Fibroblast of skin of back (primary cell): Measurements from ENCODE around the gene KIAA0825.
A peak's percentile ranks its signal among the peaks of the same experiment; 100 is the strongest.
"Not testable (repeated sequence)": the region's sequence is repeated elsewhere in the genome, so short reads cannot be mapped to it uniquely, and the experiment has no call there.

Experiments
- DNase-seq: peaks from one replicate; pipeline ENCODE4 v3.0.0-alpha.2; 2013

Gene KIAA0825

DNA sequence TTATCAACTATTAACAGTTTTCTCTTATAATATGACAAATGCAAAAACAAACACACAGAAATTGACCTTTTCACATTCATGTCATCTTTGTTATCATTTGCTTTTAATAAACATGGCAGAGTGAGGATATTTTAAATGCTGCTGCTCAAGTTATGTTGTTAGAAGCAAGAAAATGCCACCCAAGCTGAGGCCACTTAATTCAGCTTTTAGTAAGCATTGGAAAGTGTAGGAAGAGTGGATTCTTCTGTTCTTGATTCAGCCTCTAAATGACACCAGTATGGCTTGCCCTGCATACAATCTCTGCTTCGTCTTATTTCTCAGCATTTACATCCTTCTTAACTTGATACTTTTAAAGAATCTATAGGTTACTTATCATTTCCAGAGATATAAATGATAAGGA is 456.6 kb downstream of the KIAA0825 start:
- DNase-seq, result no peak

DNA sequence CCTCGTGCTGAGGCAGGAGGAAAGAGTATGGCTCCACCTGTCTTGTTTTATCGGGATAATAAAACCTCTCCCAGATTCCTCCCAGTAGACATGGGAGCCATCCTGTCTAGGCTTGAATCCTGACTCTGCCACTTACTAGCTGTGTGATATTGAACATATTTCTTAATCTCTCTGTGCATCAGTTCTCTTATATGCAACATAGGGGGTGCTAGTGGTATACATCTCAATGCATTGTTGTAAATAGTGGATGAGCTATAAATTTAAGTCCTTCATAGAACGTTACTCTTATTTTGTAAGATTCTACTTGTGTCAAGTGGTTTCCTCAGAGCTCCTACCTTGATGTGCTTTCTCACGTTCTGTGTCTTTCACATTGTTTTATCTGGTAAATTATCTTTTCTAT is 459.3 kb downstream of the KIAA0825 start:
- DNase-seq, result no peak

DNA sequence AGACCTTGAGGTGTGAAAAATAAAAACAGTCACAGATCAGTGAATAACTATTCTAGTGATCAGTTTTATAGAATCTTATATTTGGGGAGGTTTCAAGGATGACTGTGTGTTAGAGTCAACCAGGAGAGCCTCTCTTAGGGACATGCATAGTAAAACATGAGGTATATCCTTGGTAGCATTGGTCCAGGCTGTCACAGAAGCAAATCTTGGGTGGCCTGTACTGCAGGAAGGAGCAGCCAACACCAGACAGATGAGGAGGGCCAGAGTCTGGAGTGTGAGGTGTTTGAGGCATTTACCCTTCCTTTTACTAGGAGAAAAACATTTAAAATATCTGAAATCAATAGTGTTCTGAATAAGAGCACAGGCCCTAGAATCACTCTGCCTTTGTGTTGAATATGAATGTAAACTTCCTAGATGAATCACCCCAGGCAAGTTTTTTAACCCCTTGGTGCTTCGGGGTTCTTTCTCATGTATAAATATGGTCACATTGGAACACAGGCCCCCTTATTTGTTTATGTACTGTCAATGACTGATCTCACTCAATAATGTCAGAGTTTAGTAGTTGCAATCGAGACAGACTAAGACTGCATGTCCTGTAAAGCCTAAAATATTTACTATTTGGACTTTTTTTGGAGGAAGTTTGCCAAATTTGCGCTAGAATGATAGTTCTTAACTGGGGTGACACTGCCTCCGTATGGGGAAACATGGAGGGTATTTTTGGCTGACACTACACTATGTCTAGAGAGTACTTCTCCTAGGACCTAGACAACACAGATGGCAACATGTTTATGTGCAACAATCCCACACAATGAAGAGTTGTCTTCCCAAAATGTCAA is 460.5 kb downstream of the KIAA0825 start:
- DNase-seq, result no peak

DNA sequence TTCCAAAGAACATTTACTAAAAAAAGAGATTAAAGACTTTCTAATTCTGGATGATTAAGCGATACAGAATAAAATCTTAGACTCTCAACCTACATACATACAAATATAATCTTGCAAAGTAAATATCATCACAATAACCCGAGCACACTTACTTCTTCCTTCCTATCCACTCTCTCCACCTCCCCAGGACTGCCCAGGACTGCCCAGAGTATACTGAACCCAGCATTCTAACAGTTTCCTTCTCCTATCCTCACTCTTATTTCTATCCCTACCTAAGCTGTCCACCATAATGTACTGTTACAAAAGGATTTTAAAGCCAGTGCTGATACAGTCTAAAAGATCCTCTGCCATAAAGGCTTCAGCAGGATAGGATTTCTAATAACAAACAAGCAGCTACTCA is 463.7 kb downstream of the KIAA0825 start:
- DNase-seq, result no peak

DNA sequence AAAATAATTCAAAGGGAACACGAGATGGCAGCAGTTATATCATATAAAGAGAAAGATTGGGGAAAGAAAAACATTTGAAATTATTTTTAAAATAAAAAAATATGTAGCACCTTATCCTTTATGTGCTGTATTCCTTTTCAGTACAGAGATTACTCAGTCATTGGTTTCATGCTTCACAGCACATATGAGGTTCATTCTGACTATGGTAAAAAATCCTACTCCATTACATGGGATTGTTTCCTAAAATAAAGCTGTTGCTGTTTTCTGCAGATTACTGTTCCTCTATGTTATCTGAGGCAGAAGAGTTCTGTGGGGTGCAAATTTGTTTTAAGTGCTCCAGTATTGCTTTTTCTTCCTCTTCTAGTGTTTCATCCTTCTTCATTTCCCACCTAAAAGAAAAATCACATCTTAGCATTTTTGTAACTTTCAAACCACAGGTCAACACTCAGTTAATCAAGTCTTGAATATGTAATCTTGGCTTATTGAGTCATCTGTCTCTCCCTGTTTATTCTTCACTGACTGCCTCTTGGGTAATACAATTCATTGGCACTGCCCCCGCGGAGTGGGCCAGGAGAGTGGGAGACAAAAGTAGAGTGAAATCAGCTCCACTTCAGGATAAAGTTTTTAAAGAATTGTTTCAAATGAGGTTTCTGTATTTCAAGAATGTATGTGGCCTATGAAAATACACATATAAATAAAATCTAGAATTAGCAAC is 464.5 kb downstream of the KIAA0825 start:
- no peak for DNase-seq

DNA sequence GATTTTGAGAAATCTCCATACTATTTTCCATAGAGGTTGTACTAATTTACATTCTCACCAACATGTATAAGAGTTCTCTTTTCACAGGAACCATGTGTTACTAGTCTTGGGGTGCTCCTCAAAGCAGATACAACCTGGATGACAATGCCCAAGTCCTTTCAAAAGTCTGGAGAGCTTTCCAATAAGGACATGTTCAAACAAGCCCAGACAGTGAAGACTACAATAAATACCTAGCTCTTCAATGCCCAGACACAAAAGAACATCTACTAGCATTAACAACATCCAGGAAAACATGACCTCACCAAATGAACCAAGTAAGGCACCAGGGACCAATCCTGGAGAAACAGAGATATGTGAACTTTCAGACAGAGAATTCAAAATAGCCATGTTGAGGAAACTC is 474.8 kb downstream of the KIAA0825 start:
- DNase-seq, result not testable (repeated sequence)

DNA sequence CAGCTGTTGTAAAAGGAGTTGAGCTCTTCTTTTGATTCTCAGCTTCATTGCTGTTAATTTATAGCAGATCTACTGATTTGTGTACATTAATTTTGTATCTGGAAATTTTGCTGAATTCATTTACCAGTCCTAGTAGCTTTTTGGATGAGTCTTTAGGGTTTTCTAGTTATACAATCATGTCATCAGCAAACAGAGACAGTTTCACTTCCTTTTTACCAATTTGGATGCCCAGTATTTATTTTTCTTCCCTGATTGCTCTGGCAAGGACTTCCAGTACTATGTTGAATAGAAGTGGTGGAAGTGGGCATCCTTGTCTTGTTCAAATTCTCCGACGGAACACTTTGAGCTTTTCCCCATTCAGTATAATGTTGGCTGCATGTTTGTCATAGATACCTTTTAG is 478.1 kb downstream of the KIAA0825 start:
- DNase-seq, result no peak

DNA sequence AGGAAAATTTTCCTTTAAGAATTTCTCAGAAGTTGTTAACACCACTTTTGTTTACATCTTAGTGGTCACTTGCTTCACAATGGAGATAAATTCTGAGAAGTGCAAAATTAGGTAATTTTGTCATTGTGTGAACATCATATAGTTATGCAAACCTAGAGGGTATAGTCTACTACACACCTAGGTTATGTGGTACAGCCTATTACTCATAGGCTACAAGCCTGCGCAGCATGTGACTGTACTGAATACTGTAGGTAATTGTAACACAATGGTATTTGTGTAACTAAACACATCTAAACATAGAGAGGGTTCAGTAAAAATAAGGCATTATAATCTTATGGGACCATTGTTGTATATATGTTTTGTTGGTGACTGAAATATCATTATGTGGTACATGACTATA is 488.3 kb downstream of the KIAA0825 start:
- no peak for DNase-seq

DNA sequence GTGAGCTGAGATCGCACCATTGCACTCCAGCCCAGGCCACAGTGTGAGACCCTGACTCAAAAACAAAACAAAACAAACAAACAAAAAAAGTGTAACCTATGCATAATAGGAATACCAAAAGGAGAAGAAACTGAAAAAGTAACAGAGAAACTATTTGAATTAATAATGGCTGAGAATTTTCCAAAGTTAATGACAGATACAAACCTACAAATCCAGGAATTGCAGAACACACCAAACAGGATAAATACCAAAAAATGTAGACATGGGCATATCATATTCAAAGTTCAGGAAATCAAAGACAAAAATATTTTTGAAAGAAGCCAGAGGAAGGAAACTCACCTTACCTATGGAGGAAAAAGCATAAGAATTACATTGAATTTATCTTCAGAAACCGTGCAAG is 493.3 kb downstream of the KIAA0825 start:
- no peak for DNase-seq

DNA sequence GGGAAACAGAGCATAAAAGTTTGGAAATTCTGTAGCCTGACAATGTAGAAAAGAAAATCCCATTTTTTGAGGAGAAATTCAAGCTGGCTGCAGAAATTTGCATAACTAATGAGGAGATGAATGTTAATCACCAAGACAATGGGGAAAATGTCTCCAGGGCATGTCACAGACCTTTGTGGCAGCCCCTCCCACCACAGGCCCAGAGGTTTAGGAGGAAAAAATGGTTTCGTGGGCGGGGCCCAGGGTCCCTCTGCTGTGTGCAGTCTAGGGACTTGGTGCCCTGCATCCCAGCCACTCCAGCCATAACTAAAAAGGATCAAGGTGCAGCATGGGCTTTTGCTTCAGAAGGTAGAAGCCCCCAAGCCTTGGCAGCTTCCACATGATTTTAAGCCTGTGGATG is 502.1 kb downstream of the KIAA0825 start:
- DNase-seq, result not testable (repeated sequence)

DNA sequence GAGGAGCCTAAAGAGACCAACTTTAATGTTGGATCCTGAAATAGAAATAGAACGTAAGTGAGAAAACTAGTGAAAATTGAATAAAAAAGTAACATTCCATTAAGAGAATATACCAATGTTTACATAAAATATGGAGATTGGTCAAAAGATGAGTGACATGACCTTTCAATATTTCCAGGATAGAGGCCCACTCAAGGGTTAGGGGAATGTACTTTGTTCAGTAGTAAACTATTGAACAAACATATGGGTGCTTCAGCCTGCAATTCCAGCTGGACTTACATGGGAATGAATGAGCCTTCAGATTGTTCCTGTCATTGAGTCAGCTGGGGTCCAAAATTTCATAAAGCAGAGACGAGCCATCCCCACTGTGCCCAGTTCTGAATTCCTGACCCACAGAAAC is 505.3 kb downstream of the KIAA0825 start:
- DNase-seq, result no peak

DNA sequence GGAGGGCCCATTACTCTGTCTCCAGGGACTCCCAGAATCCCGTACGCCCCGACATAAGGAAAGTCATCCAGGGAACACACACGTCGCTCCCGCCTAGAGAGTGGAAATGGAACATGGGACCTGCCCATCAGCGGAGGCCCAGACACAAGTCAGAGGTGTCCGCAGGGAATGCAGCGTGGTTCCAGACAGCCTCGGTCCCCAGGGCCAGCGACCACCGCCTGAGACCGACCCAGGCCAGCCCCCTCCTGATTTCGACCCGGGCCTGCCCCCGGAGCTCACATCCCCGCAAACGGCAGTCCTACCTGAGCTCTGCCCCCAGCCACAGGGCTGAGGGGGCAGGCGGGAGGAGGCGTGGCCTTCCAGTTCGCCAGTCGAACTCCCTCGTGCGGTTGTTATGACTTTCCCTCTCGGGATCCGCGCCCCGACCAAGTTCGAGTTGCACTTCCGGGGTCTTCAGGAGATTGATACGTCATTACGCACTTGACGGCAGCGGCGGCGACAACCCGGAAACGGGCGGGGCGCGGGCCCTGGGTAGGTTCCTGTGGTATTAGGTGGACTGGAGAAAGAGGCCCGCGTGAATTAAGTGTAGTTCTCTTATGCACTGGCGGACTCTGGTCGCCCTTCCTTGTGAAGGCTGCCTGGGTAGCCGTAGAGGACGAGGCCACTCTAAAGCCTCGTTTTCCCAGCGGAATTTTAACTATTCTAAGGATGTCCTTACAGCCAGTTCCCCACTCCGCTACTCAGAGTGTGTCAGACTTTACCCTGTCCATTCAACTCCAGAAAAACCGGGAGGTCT is 507.0 kb downstream of the KIAA0825 start:
- peak; percentile 96 for DNase-seq

DNA sequence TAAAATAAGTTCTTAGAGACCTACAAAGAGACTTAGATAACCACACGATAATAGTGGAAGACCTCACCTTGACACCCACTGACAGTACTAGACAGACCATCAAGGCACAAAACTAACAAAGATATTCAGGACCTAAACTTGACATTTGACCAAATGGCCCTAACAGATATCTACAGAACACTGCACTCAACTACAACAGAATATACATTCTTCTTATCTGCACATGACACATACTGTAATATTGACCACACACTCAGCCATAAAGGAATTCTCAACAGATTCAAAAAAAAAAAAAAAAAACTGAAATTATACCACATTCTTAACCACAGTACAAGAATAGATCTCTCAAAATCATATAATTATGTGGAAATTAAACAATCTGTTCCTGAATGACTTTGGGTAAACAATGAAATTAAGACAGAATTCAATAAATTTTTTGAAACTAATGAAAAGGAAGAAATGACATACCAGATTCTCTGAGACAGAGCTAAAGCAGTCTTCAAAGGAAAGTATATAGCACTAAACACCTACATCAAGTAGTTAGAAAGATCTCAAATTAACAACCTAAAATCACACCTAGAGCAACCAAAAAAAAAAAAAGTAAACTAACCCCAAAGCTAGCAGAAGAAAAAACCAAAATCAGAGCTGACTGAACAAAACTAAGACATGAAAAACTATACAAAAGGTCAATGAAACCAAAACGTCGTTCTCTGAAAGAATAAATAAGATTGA is 514.7 kb downstream of the KIAA0825 start:
- peak; percentile 3 for DNase-seq
